ENCODE measurements around the gene CDK12.

DNA sequence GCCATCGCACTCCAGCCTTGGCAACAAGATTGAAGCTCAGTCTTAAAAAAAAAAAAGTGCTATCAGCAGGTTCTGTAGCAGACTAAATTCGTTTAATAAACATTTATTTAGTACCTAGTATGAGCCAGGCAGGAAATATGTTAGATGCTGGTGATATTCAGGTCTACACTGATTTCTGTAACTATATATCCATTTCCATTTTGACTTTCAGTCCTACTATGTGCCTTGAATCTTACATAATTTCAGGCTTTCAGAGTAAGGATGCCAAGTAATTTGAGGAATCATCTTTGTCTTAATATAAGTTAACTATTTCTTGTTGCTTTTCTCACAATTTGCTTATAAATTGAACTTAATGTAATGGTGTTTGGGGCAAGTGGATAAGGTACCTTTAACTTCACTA is 46.2 kb downstream of the CDK12 start:
- TF ChIP-seq, protein P1, sequence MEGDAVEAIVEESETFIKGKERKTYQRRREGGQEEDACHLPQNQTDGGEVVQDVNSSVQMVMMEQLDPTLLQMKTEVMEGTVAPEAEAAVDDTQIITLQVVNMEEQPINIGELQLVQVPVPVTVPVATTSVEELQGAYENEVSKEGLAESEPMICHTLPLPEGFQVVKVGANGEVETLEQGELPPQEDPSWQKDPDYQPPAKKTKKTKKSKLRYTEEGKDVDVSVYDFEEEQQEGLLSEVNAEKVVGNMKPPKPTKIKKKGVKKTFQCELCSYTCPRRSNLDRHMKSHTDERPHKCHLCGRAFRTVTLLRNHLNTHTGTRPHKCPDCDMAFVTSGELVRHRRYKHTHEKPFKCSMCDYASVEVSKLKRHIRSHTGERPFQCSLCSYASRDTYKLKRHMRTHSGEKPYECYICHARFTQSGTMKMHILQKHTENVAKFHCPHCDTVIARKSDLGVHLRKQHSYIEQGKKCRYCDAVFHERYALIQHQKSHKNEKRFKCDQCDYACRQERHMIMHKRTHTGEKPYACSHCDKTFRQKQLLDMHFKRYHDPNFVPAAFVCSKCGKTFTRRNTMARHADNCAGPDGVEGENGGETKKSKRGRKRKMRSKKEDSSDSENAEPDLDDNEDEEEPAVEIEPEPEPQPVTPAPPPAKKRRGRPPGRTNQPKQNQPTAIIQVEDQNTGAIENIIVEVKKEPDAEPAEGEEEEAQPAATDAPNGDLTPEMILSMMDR (IDR thresholded peaks at IDR 0.05), result no peak
- TF ChIP-seq POLR2AphosphoS5 (IDR thresholded peaks at IDR 0.05; ENCODE audit: low read depth, low read length), result no peak
- TF ChIP-seq EZH2phosphoT487 (IDR thresholded peaks at IDR 0.05; ENCODE audit: borderline replicate concordance, low read depth), result no peak
- TF ChIP-seq, protein P2, sequence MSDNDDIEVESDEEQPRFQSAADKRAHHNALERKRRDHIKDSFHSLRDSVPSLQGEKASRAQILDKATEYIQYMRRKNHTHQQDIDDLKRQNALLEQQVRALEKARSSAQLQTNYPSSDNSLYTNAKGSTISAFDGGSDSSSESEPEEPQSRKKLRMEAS (IDR thresholded peaks at IDR 0.05; ENCODE audit: low read depth), result no peak
- no peak for TF ChIP-seq RFX5 (IDR thresholded peaks at IDR 0.05; ENCODE audit: low read length)
- TF ChIP-seq TCF12 (IDR thresholded peaks at IDR 0.05), result no peak
- TF ChIP-seq FOXJ3 (CRISPR knock-in tag; IDR thresholded peaks at IDR 0.05), result no peak
- no peak for TF ChIP-seq TAF1 (IDR thresholded peaks at IDR 0.05; ENCODE audit: borderline replicate concordance, low read depth, low read length)
- no peak for TF ChIP-seq MXI1 (IDR thresholded peaks at IDR 0.05; ENCODE audit: low read depth, low read length)
- no peak for TF ChIP-seq RAD21 (IDR thresholded peaks at IDR 0.05; ENCODE audit: low read length)
- no peak for TF ChIP-seq NRF1 (IDR thresholded peaks at IDR 0.05; ENCODE audit: low read depth, low read length)
- TF ChIP-seq IRF3 (IDR thresholded peaks at IDR 0.05; ENCODE audit: low read depth, low read length), result no peak

Data from SK-N-SH (cell line).